ENCODE data around the gene ADCYAP1.

Gene ADCYAP1

DNA sequence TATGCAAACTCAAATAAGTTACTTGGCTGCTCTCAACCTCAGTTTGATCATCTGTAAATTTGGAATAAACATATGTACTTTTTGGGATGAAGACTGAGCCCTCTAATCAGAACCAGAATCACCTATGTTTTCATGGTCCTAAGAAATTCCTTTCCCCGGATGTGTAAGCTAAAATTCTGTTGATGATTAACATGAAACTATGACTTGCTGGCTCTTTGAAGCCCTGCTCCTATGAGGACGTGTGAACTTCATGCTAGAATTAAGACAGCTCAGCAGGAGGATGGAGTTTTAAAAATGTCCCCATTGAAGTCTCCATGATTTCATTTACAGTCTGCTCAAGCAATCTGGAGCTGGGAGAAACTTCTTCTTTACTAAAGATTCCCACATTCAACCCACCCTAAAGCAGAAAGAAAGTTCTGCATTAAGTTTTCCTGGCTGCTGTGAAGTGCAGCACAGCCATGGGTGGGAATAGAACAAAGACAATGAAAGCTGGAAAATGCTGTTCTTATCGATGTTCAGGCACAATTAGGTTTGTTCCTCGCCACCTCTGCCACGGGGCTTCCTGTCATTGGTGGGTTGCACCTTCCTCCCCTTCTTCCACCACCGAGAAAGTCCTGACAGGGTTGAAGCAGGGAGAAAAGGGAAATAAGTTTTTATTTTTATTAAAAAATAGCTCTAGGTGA is 50.9 kb downstream of the ADCYAP1 start:
- POLR2A ChIA-PET: no interaction called here
- DNase-seq (ENCODE audit: extremely low spot score): no peak
- TF ChIP-seq, protein P1, sequence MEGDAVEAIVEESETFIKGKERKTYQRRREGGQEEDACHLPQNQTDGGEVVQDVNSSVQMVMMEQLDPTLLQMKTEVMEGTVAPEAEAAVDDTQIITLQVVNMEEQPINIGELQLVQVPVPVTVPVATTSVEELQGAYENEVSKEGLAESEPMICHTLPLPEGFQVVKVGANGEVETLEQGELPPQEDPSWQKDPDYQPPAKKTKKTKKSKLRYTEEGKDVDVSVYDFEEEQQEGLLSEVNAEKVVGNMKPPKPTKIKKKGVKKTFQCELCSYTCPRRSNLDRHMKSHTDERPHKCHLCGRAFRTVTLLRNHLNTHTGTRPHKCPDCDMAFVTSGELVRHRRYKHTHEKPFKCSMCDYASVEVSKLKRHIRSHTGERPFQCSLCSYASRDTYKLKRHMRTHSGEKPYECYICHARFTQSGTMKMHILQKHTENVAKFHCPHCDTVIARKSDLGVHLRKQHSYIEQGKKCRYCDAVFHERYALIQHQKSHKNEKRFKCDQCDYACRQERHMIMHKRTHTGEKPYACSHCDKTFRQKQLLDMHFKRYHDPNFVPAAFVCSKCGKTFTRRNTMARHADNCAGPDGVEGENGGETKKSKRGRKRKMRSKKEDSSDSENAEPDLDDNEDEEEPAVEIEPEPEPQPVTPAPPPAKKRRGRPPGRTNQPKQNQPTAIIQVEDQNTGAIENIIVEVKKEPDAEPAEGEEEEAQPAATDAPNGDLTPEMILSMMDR (IDR thresholded peaks at IDR 0.05; ENCODE audit: control extremely low read depth, extremely low read depth, low read depth, missing control alignments): no peak
- CTCF ChIA-PET: interaction anchor here (1.0 to 1.5 kb wide), 5 partner anchors 8 to 90 kb away, joined by 3 to 5 read pairs (median 4); no protein-coding TSS in a partner anchor

DNA sequence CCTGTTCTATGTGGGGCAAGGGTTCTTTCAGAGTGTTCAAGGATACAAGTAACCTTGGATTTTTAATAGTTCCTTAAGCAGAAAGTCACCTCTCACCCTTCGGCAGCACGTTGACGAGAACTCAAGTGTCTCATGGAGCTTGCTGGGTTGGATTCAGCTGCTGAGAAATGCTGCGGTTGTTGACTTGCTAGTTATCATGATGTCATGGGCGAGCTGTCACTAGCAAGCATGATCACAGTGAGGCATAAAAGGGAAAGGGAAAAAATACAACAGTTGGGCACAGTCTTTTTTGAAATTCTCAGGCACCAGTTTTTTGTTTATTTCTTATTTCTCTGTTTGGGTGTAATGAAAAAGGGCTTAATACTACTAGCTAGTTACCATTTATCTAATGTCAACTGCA is 53.2 kb downstream of the ADCYAP1 start:
- CTCF ChIA-PET: no interaction called here
- POLR2A ChIA-PET: no interaction called here
- TF ChIP-seq, protein P1 (IDR thresholded peaks at IDR 0.05; ENCODE audit: control extremely low read depth, extremely low read depth, low read depth, missing control alignments): no peak
- DNase-seq (ENCODE audit: extremely low spot score): no peak

DNA sequence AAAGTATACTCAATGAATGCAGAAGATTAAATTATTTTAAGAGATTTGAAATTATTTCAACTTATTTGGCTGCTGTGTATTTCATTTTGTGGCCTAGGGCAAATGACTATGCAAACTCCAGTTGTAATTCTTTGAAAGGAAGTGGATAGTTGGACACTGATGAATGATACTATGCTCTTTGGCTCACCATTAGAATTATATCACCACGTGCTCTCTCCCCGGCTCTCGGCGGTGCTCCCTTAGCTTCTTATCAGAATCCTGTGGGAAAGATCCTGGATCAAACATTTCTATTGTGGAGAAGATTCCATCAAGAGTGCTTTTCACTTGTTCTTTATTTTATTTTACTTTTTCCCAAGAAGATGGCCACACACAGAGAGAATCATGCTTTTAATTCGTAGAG is 55.2 kb downstream of the ADCYAP1 start:
- DNase-seq (ENCODE audit: extremely low spot score): no peak
- TF ChIP-seq, protein P1 (IDR thresholded peaks at IDR 0.05; ENCODE audit: control extremely low read depth, extremely low read depth, low read depth, missing control alignments): no peak
- ChIA-PET CTCF (interaction anchor here (1.0 kb wide), 1 partner anchor 95 kb away, joined by 5 read pairs; no protein-coding TSS in a partner anchor), POLR2A (no interaction called here)
